ENCODE data around the gene ENO1.

ENO1 gene

GRCh38 chr1:8863138-8863537, 15.3 kb downstream of the ENO1 start:
- Histone ChIP-seq H2AFZ (ENCODE audit: low read length) (no peak overlapping the region), H4K20me1 (ENCODE audit: insufficient read depth, low read length) (no peaks in the 10 kb centered on the region), H3F3A (ENCODE audit: insufficient read depth, low read length) (peaks cover 19% of the 10 kb centered on the region), H3K27ac (ENCODE audit: low read depth, low read length, poor library complexity, severe bottlenecking) (no peak overlapping the region), H3K9me3 (ENCODE audit: low read length) (no peaks in the 10 kb centered on the region), H3K9ac (ENCODE audit: low read length) (no peak overlapping the region), H3K4me2 (ENCODE audit: low read length) (no peak overlapping the region), H3K36me3 (ENCODE audit: insufficient read depth, low read length) (peaks cover 100% of the 10 kb centered on the region), H3K9me2 (ENCODE audit: low read depth, low read length) (no peaks in the 10 kb centered on the region), H3K79me2 (ENCODE audit: insufficient read depth, low read length) (no peaks in the 10 kb centered on the region), H3K27me3 (ENCODE audit: insufficient read depth, low read length) (no peaks in the 10 kb centered on the region), H3K4me1 (ENCODE audit: insufficient read depth, low read length, severe bottlenecking) (no peaks in the 10 kb centered on the region), H3K4me3 (ENCODE audit: low read depth, low read length, poor library complexity, severe bottlenecking) (no peak overlapping the region)
- TF ChIP-seq EZH2 (IDR thresholded peaks at IDR 0.05; ENCODE audit: borderline replicate concordance, low read length) (no peak), CTCF (IDR thresholded peaks at IDR 0.05; ENCODE audit: low read length) (no peak)

GRCh38 chr1:8862528-8862927, 16.0 kb downstream of the ENO1 start:
- Histone ChIP-seq H3K9me2 (ENCODE audit: low read depth, low read length) (no peaks in the 10 kb centered on the region), H3K36me3 (ENCODE audit: insufficient read depth, low read length) (peaks cover 99% of the 10 kb centered on the region), H3K9ac (ENCODE audit: low read length) (no peak overlapping the region), H2AFZ (ENCODE audit: low read length) (no peak overlapping the region), H3K4me3 (ENCODE audit: low read depth, low read length, poor library complexity, severe bottlenecking) (no peak overlapping the region), H3K4me1 (ENCODE audit: insufficient read depth, low read length, severe bottlenecking) (no peaks in the 10 kb centered on the region), H3K79me2 (ENCODE audit: insufficient read depth, low read length) (no peaks in the 10 kb centered on the region), H3K27ac (ENCODE audit: low read depth, low read length, poor library complexity, severe bottlenecking) (no peak overlapping the region), H3F3A (ENCODE audit: insufficient read depth, low read length) (peaks cover 19% of the 10 kb centered on the region; the same call in 1 of the 2 replicates), H3K4me2 (ENCODE audit: low read length) (no peak overlapping the region), H3K27me3 (ENCODE audit: insufficient read depth, low read length) (no peaks in the 10 kb centered on the region), H4K20me1 (ENCODE audit: insufficient read depth, low read length) (no peaks in the 10 kb centered on the region), H3K9me3 (ENCODE audit: low read length) (no peaks in the 10 kb centered on the region)
- TF ChIP-seq CTCF (IDR thresholded peaks at IDR 0.05; ENCODE audit: low read length) (peak; percentile 85), EZH2 (IDR thresholded peaks at IDR 0.05; ENCODE audit: borderline replicate concordance, low read length) (no peak)

GRCh38 chr1:8860738-8861516, 17.6 kb downstream of the ENO1 start:
- TF ChIP-seq EZH2 (IDR thresholded peaks at IDR 0.05; ENCODE audit: borderline replicate concordance, low read length), result no peak
- no peak for TF ChIP-seq CTCF (IDR thresholded peaks at IDR 0.05; ENCODE audit: low read length)
- Histone ChIP-seq H3K4me3 (ENCODE audit: low read depth, low read length, poor library complexity, severe bottlenecking) (no peak overlapping the region), H3K4me1 (ENCODE audit: insufficient read depth, low read length, severe bottlenecking) (no peaks in the 10 kb centered on the region), H4K20me1 (ENCODE audit: insufficient read depth, low read length) (no peaks in the 10 kb centered on the region), H3K9me3 (ENCODE audit: low read length) (no peaks in the 10 kb centered on the region), H3K9me2 (ENCODE audit: low read depth, low read length) (no peaks in the 10 kb centered on the region), H3K4me2 (ENCODE audit: low read length) (no peak overlapping the region), H3F3A (ENCODE audit: insufficient read depth, low read length) (peaks cover 19% of the 10 kb centered on the region; the same call in 1 of the 2 replicates), H3K36me3 (ENCODE audit: insufficient read depth, low read length) (peaks cover 94% of the 10 kb centered on the region), H2AFZ (ENCODE audit: low read length) (no peak overlapping the region), H3K9ac (ENCODE audit: low read length) (no peak overlapping the region), H3K79me2 (ENCODE audit: insufficient read depth, low read length) (no peaks in the 10 kb centered on the region), H3K27ac (ENCODE audit: low read depth, low read length, poor library complexity, severe bottlenecking) (no peak overlapping the region), H3K27me3 (ENCODE audit: insufficient read depth, low read length) (no peaks in the 10 kb centered on the region)

Data from OCI-LY1 (cell line).